ENCODE data around the gene TBCE.
A peak's percentile ranks its signal among the peaks of the same experiment; 100 is the strongest.

Gene TBCE

GRCh38 chr1:235367000-235367908 lies at the start of gene TBCE:
TSS of gene TBCE (plus strand) at chr1:235367427. CDS start at chr1:235380050, 12,623 bp downstream.
- DNase-seq = peak; percentile 79

- no peak for DNase-seq
Observed at GRCh38 chr1:235319255-235319654, 48.0 kb upstream of the TBCE start.

GRCh38 chr1:235320521-235321179 lies 46.6 kb upstream of the TBCE start:
- no peak for DNase-seq

DNA sequence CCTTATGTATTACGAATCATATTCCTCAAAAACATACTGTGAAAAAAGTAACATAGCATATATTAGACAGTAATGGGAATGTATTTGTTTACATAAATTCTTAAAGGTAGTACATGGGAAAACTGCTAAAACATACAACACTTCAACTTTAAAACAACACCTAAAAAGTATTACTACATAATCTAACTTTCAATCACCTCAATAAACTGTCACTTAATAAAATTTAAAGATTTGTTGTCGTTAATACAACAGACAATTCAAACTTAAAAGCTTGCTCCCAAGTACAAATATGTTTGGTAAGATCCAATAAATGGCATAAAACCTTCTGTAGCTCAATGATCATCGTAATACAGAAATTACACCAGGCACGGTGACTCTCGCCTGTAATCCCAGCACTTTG lies 42.9 kb upstream of the TBCE start:
- no peak for DNase-seq

DNA sequence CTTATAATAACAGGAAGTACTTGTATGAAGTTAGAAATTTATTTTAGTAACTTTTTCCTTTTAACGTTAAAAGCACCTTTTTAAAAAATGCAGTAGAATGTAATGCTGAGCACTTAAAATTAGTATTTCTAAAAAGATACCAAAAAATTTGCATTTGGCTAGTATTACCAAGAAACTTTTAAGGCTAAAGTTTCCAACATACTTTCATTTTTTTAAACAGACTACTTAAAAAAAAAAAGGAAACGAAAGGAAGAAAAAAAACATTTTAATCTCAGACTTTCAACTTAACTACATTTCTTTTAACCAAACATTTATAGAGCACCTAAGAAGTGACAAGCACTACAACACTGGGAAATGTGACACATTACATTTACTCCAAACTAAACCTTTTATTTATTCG lies 42.1 kb upstream of the TBCE start:
- no peak for DNase-seq

- DNase-seq = no peak
Observed at GRCh38 chr1:235325854-235326253, 41.4 kb upstream of the TBCE start.

GRCh38 chr1:235326719-235327558 lies 40.3 kb upstream of the TBCE start:
- no peak for DNase-seq

DNA sequence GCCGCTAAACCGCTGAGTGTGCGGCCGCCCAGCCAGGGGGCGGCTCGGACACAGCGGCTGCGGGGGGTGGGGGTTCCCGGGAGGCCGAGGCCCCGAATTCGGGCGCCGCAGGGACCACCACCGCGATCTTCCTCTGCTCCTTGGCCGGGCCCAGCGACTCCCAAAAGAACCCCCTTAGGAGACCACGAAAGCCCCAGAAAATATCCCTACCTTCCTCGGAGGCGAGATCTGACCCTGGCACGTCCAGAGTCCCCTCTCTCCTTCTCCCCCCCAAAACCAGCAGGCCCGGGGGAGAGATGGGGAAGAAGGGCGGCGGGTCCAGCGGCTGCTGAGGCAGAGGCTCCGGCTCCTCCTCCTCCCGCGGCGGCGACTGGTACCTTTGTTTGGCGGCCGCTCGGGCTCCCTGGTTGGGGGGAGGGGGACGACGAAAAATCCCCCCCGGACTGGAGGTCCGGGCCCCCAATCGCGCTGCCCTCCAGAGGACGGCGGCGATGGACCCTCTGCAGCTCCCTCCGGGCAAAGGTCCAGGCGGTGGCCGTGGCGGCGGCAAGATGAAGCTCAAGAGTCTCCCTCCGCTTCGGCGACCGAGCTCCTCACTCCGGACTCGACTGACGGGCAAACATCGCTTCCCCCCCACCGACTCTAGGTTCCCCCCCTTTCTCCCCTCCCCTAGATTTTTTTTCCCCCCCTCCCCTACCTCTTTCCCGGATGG lies 39.5 kb upstream of the TBCE start, which contains the start of gene ARID4B:
ARID4B (minus strand) TSS at position 621 of the 712 bp plus-strand sequence. CDS start 1,260 bp downstream, outside the sequence.
- no peak for DNase-seq

DNA sequence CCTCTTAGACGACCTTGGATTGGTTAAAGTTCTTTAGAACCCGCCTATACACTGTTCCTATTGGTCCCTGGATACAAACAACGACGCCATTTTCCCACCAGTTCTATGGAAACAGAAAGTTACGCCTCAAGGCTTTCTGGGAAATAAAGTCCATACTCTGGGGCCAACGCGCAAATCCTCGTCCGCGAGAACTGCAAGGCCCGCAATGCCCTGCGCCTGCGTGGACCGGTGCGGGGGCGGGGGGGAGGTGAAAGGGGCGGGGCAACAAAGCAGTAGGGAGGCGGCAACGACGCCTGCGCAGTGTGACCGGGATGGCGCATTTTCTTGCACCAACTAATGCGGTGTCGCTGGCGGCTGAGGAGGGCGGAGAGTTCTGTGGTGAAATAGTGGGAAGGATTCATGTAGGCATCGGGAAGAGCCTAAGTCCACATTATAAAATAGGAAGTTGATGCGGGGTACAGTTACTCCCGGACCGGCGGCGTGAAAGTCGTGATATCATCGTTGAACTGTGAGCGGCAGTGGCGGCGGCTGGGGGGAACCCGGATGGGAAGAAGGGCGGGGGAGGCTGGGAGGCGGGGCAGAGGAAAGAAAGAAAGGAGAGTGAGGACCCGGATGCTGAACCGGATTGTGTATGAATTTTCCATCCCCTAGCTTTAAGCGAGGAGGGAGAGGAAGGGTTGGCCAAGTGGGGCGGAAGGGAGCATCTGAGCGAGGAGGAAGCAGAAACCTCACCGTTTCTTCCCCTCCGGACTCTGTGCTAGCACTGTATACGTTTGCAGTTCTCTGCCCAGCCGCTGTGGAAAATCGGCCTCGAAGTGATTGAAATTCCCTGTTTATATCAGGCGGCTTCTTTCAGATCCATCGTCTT lies 38.7 kb upstream of the TBCE start, which contains the start of gene GGPS1:
GGPS1 (plus strand) TSS at position 300 of the 868 bp plus-strand sequence. CDS start 6,695 bp downstream, outside the sequence.
- peak; percentile 97 for DNase-seq

DNA sequence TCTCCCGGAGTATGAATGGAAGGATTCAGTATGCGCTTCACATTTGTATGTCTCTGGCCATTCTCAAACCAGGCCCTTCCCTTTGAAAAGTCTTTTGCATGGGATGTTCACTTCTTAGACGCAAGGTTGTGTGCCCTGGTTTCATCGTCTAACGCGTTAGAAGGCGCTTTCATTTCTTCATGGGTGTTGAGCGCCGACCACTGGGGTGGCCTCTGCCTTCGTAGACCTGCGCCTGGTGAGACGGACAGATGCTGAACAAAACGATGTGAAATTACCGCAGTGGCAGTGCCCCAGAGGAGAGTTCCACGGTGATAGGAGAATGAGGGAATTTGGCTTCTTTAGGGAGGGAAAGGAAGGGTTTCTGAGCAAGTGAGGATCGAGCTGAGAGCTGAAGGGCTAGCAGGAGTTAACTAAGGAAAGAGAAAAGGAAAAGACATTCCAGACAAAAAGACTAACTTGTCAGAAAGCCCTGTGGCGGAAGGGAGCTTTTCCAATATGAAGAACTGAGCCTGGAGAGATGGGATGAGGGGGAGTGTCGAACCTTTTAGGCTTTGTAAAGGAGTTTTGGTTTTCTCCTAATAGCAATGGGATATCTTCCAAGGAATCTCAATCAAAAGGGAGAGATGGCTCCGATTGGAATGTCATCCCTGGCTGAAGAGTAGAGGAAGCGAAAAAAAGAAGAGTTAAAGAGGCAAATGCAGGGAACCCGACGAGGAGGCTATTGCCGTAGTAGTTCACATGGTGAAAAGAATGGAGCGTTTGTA lies 37.9 kb upstream of the TBCE start:
- no peak for DNase-seq

DNA sequence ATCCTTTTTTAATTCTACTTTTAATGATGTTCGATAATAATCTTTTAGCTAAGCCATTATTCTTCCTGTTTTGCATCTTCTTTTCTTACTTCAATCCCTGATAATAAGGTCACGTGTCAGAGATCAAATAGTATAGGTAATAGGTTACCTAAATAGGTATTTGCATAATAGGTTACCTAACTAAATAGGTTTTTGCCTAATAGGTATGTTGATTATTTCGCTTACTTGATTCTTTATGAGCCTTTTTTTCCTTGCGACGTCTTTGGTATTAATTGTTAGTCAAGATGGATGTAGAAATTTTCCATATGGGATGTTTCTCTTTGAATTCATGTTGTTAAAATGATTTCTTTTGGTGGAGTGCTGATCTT lies 36.3 kb upstream of the TBCE start:
- DNase-seq = no peak

- DNase-seq = no peak
Observed at GRCh38 chr1:235331401-235331800, 35.8 kb upstream of the TBCE start.

GRCh38 chr1:235336903-235337302 lies 30.3 kb upstream of the TBCE start:
- DNase-seq = no peak

DNA sequence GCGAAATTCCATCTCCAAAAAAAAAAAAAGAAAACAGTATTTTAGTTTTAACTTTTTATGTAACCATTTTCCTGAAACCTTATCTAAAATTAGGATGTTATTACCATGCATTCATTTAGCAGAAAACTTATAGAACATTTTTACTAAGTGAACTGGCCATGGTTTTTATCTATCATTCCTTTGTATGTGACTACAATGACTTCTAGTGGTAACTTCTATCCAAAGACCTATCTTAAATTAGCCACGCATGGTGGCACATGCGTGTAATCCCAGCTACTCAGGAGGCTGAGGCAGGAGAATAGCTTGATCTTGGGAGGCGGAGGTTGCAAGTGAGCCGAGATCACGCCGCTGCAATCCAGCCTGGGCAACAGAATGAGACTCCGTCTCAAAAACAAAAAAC lies 27.5 kb upstream of the TBCE start:
- no peak for DNase-seq

DNA sequence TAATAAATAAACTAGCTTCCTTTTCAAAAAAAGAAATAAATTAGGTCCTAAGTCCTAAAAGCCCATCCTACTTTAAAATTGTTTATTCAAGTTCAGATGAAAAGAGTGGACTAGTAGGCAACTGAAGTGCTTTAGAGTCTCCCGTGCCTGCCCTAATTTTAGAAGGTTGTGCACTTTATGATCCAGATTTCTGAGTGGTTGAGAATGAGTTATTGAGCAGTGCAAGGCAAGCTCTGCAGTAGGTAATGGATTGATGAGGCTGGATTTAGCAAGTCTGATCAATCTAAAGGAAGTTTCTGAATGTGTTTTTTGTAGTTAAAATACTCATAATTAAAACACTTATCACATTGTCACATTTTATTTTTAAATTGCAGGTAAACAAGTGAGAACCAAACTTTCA lies 25.9 kb upstream of the TBCE start:
- no peak for DNase-seq

DNA sequence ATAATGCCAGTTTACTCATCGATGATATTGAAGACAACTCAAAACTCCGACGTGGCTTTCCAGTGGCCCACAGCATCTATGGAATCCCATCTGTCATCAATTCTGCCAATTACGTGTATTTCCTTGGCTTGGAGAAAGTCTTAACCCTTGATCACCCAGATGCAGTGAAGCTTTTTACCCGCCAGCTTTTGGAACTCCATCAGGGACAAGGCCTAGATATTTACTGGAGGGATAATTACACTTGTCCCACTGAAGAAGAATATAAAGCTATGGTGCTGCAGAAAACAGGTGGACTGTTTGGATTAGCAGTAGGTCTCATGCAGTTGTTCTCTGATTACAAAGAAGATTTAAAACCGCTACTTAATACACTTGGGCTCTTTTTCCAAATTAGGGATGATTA lies 25.2 kb upstream of the TBCE start:
- DNase-seq = no peak

DNA sequence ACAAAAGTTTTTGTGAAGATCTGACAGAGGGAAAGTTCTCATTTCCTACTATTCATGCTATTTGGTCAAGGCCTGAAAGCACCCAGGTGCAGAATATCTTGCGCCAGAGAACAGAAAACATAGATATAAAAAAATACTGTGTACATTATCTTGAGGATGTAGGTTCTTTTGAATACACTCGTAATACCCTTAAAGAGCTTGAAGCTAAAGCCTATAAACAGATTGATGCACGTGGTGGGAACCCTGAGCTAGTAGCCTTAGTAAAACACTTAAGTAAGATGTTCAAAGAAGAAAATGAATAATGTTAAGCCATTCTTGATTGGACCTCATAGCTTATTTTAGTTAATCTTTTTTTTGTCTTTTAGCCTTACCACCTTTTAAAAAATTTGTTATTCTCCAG lies 24.8 kb upstream of the TBCE start:
- DNase-seq = no peak

DNA sequence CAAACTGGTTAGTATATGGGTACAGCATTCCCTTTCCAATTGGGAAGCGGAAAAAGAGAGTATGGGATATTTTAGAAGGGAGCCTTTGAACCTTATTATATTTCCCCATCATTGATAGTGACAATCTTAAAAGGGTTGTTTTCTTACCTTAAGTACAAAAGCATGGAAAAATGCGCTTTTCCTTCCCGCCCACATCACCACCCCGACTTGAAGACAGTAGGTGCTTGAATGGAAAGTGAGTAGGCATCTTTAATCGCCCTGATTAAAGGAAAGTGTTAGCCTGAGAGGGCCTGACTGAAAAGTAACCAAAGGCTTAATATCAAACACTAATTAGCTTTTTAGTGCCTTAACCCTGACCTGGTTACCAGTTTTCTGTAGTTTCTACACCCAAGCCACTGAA lies 23.5 kb upstream of the TBCE start:
- no peak for DNase-seq

DNA sequence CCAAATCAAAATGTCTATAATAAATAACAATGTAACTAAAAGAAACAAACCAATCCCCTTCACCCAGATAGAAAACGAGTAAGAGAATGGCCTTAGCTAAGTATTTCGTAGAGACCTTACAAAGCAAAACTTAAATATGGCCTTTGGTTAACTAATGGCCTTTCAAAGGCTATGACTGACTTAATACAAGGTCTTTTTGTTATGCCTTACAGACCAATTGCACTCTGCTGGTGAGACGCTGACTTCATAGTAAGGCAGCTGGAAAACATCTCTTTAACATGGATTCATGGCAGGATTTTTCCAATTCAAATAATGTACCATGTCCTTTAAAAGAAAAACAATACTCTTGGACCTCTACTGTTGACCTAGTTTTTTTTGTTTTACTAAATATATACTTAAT lies 15.8 kb upstream of the TBCE start:
- DNase-seq = no peak

DNA sequence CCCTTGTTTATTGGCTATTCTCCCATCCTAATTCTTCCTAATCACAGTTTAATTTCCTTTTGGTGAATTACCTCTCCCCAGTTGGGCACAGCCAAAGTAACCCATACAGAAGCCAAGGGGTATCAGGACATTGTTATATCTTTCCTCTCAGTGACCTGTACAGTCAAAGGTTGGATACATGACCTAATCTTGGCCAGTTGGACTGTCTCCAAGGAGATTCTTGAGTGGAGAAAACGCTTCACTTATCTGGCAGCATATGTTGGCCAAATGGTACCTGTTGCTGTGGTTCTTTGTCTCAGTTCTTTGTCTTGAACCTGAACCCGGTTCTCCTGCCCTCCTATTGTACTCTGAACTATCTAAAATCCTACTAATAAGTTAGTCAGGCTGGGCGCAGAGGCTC lies 15.3 kb upstream of the TBCE start:
- DNase-seq = no peak

All from DMS153 (cell line).